Transverse colon (tissue), 4 donors: Measurements from ENCODE around the gene ABCA7.

Experiments
- EP300 ChIP-seq: sonication (generic); formaldehyde crosslinking; IDR thresholded peaks from one replicate; pipeline ENCODE4 v1.6.1; 2017; ENCODE audit warnings: antibody characterized with exemption, low read depth
- POLR2A ChIP-seq: fragments of 450-650 bp; IDR thresholded peaks from one replicate; pipeline ENCODE4 v1.6.1; 2016; ENCODE audit warnings: antibody characterized with exemption, mild to moderate bottlenecking, moderate library complexity
- POLR2AphosphoS5 ChIP-seq, 3 donors: sonication (generic); formaldehyde crosslinking; IDR thresholded peaks; one replicate each; pipeline ENCODE4 v1.6.1; 2016; ENCODE audit warnings: antibody characterized with exemption in 3 of 3
- TF ChIP-seq, protein P1 (sequence below), 5 experiments: fragments of 200-600 bp in 3 of 5; fragments of 450-650 bp in 2 of 5; sonication (generic) in 3 of 5; IDR thresholded peaks; 1 replicate in 2 of 5; 2 replicates in 3 of 5; pipeline ENCODE4 v1.5.1; 2016 to 2017; ENCODE audit warnings: antibody characterized with exemption in 5 of 5, inconsistent platforms in 3 of 5, mild to moderate bottlenecking in 2 of 5, moderate library complexity in 1 of 5

GRCh38 chr19:1000591-1001537, 39.0 kb upstream of the ABCA7 start:
- TF ChIP-seq POLR2A (no peak), POLR2AphosphoS5 (IDR thresholded peaks at IDR 0.05) (no peak), EP300 (no peak)
- TF ChIP-seq, protein P1, sequence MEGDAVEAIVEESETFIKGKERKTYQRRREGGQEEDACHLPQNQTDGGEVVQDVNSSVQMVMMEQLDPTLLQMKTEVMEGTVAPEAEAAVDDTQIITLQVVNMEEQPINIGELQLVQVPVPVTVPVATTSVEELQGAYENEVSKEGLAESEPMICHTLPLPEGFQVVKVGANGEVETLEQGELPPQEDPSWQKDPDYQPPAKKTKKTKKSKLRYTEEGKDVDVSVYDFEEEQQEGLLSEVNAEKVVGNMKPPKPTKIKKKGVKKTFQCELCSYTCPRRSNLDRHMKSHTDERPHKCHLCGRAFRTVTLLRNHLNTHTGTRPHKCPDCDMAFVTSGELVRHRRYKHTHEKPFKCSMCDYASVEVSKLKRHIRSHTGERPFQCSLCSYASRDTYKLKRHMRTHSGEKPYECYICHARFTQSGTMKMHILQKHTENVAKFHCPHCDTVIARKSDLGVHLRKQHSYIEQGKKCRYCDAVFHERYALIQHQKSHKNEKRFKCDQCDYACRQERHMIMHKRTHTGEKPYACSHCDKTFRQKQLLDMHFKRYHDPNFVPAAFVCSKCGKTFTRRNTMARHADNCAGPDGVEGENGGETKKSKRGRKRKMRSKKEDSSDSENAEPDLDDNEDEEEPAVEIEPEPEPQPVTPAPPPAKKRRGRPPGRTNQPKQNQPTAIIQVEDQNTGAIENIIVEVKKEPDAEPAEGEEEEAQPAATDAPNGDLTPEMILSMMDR (IDR thresholded peaks at IDR 0.05): no peak
